SU-DHL-6 (cell line): ENCODE results near the gene CLTCL1.

ENCODE experiments used
- CTCF ChIP-seq: fragments of 200-600 bp; sonication (generic); IDR thresholded peaks from one replicate; pipeline ENCODE4 v1.5.1; 2017; ENCODE audit warnings: antibody characterized with exemption, mild to moderate bottlenecking, low read length, moderate library complexity; ENCODE audit not compliant: insufficient read depth, poor library complexity, severe bottlenecking
- EZH2phosphoT487 ChIP-seq: fragments of 200-600 bp; sonication (generic), shearing (Covaris generic); conservative IDR thresholded peaks from 2 replicates; pipeline ENCODE4 v1.6.1; 2018; ENCODE audit warnings: mild to moderate bottlenecking, antibody characterized with exemption, low read length, moderate library complexity, mixed read lengths

- TF ChIP-seq CTCF: no peak
- TF ChIP-seq EZH2phosphoT487: no peak
These were observed 125.1 kb downstream of the CLTCL1 start for GRCh38 chr22:19166421-19166820.
